PFSK-1 (cell line): Measurements from ENCODE around the gene IKZF3.

Experiments used
- POLR2AphosphoS5 ChIP-seq: IDR thresholded peaks from 2 replicates; pipeline ENCODE4 v1.6.1; 2012; ENCODE audit warnings: low read depth, mild to moderate bottlenecking, control low read depth, low read length, moderate library complexity
- SIN3A ChIP-seq: IDR thresholded peaks from 2 replicates; pipeline ENCODE4 v1.6.1; 2012; ENCODE audit warnings: mild to moderate bottlenecking, low read length, moderate library complexity, borderline replicate concordance; ENCODE audit not compliant: insufficient read depth
- TAF1 ChIP-seq: IDR thresholded peaks from 2 replicates; pipeline ENCODE4 v1.6.1; 2012; ENCODE audit warnings: low read length, control low read depth, borderline replicate concordance; ENCODE audit not compliant: insufficient read depth
- TF ChIP-seq, protein P1 (sequence below), 2 experiments: IDR thresholded peaks; 2 replicates each; pipeline versions ENCODE4 v1.6.1 to v1.8.0; 2011 to 2012; ENCODE audit warnings: low read depth in 2 of 2, low read length in 2 of 2, control low read depth in 1 of 2, inconsistent platforms in 1 of 2, mild to moderate bottlenecking in 1 of 2, moderate library complexity in 1 of 2; ENCODE audit not compliant: insufficient read depth in 1 of 2

- TF ChIP-seq, protein P1, sequence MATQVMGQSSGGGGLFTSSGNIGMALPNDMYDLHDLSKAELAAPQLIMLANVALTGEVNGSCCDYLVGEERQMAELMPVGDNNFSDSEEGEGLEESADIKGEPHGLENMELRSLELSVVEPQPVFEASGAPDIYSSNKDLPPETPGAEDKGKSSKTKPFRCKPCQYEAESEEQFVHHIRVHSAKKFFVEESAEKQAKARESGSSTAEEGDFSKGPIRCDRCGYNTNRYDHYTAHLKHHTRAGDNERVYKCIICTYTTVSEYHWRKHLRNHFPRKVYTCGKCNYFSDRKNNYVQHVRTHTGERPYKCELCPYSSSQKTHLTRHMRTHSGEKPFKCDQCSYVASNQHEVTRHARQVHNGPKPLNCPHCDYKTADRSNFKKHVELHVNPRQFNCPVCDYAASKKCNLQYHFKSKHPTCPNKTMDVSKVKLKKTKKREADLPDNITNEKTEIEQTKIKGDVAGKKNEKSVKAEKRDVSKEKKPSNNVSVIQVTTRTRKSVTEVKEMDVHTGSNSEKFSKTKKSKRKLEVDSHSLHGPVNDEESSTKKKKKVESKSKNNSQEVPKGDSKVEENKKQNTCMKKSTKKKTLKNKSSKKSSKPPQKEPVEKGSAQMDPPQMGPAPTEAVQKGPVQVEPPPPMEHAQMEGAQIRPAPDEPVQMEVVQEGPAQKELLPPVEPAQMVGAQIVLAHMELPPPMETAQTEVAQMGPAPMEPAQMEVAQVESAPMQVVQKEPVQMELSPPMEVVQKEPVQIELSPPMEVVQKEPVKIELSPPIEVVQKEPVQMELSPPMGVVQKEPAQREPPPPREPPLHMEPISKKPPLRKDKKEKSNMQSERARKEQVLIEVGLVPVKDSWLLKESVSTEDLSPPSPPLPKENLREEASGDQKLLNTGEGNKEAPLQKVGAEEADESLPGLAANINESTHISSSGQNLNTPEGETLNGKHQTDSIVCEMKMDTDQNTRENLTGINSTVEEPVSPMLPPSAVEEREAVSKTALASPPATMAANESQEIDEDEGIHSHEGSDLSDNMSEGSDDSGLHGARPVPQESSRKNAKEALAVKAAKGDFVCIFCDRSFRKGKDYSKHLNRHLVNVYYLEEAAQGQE (IDR thresholded peaks at IDR 0.05; ENCODE audit: insufficient read depth in 1 of 2, low read depth in 2 of 2, low read length in 2 of 2), result no peak
- no peak for TF ChIP-seq SIN3A
- no peak for TF ChIP-seq POLR2AphosphoS5
- TF ChIP-seq TAF1, result no peak
These were observed 124.9 kb downstream of the IKZF3 start for GRCh38 chr17:39738983-39739884.
